Measurements from ENCODE around the gene CPN2. TPM values are rescaled to one million over a fixed set of nuclear protein-coding genes. Genes with fewer than 3 reads are reported as not detected.

CPN2 gene
- total and polyA plus RNA-seq, 2 of the 13 experiments (the other 11 are each of a cell fraction or from before 2014, with no cell fraction given): 26.7 to 27.7 TPM

- TF ChIP-seq SMAD1 (CRISPR knock-in tag; IDR thresholded peaks at IDR 0.05; ENCODE audit: borderline replicate concordance, low read depth) (no peak), ZNF101 (CRISPR knock-in tag; IDR thresholded peaks at IDR 0.05; ENCODE audit: borderline replicate concordance, low read depth) (no peak), ZNF207 (IDR thresholded peaks at IDR 0.05; ENCODE audit: borderline replicate concordance) (no peak), ZNF512B (CRISPR knock-in tag; IDR thresholded peaks at IDR 0.05; ENCODE audit: borderline replicate concordance) (no peak), USF2 (IDR thresholded peaks at IDR 0.05; ENCODE audit: low read depth, low read length) (no peak), USF2 (CRISPR knock-in tag; IDR thresholded peaks at IDR 0.05; ENCODE audit: borderline replicate concordance) (no peak), JUN (CRISPR knock-in tag; IDR thresholded peaks at IDR 0.05) (no peak; the same call in 1 of the 2 replicates), ZNF800 (CRISPR knock-in tag; IDR thresholded peaks at IDR 0.05) (no peak), ARNT2 (CRISPR knock-in tag; IDR thresholded peaks at IDR 0.05; ENCODE audit: low read depth) (peak; percentile 70; the same call in 1 of the 2 replicates), DMAP1 (CRISPR knock-in tag; IDR thresholded peaks at IDR 0.05) (no peak), ZNF570 (CRISPR knock-in tag; IDR thresholded peaks at IDR 0.05; ENCODE audit: borderline replicate concordance) (no peak), GABPB1 (CRISPR knock-in tag; IDR thresholded peaks at IDR 0.05) (no peak; the same call in 1 of the 2 replicates), IKZF1 (IDR thresholded peaks at IDR 0.05) (no peak), NPAS2 (CRISPR knock-in tag; IDR thresholded peaks at IDR 0.05; ENCODE audit: borderline replicate concordance) (no peak), ZNF256 (CRISPR knock-in tag; conservative IDR thresholded peaks at IDR 0.05) (no peak), REL (CRISPR knock-in tag; conservative IDR thresholded peaks at IDR 0.05) (no peak), DRAP1 (CRISPR knock-in tag; IDR thresholded peaks at IDR 0.05) (peak; percentile 74), SP2 (CRISPR knock-in tag; IDR thresholded peaks at IDR 0.05) (no peak), NBN (conservative IDR thresholded peaks at IDR 0.05) (no peak), ZFP82 (CRISPR knock-in tag; IDR thresholded peaks at IDR 0.05; ENCODE audit: borderline replicate concordance) (no peak), CENPT (CRISPR knock-in tag; IDR thresholded peaks at IDR 0.05; ENCODE audit: low read depth) (no peak), ZNF7 (CRISPR knock-in tag; IDR thresholded peaks at IDR 0.05) (no peak), MLLT10 (CRISPR knock-in tag; IDR thresholded peaks at IDR 0.05) (no peak), ZNF878 (CRISPR knock-in tag; IDR thresholded peaks at IDR 0.05) (no peak), CHD4 (IDR thresholded peaks at IDR 0.05; ENCODE audit: borderline replicate concordance, low read length) (peak; percentile 77; the same call in 1 of the 2 replicates)
These were observed 30.3 kb downstream of the CPN2 start (continued) for GRCh38 chr3:194320744-194321243.
